HEK293T (cell line): ENCODE data around the gene KCNJ16.

ENCODE experiments used
- CTCF ChIA-PET: fragments of 350-600 bp; formaldehyde crosslinking; extraction: SDS; loops from one replicate; lab custom pipeline; 2021; ENCODE audit warnings: antibody characterized with exemption, inconsistent platforms; lab: Yijun Ruan, JAX
- POLR2A ChIA-PET: fragments of 350-600 bp; formaldehyde crosslinking; extraction: SDS; loops from one replicate; lab custom pipeline; 2020; ENCODE audit warnings: antibody characterized with exemption, inconsistent platforms; lab: Yijun Ruan, JAX
- DNase-seq: peaks from one replicate; pipeline ENCODE4 v3.0.0; 2012; ENCODE audit warnings: mixed read lengths; ENCODE audit errors: extremely low spot score
- ARNT ChIP-seq: fragments of 450-650 bp; IDR thresholded peaks from 2 replicates; pipeline ENCODE4 v1.6.1; 2017; ENCODE audit warnings: mild to moderate bottlenecking
- BHLHE40 ChIP-seq: fragments of 450-650 bp; IDR thresholded peaks from 2 replicates; pipeline ENCODE4 v1.6.1; 2016; ENCODE audit warnings: mild to moderate bottlenecking, moderate library complexity, borderline replicate concordance
- CTBP1 ChIP-seq: fragments of 450-650 bp; IDR thresholded peaks from 2 replicates; pipeline ENCODE4 v1.6.1; 2016; ENCODE audit warnings: borderline replicate concordance
- ELF4 ChIP-seq: fragments of 450-650 bp; IDR thresholded peaks from 2 replicates; pipeline ENCODE4 v1.6.1; 2017; ENCODE audit warnings: antibody characterized with exemption
- FOXA1 ChIP-seq: fragments of 450-650 bp; IDR thresholded peaks from 2 replicates; pipeline ENCODE4 v1.6.1; 2016; ENCODE audit warnings: mild to moderate bottlenecking
- FOXK2 ChIP-seq: fragments of 450-650 bp; IDR thresholded peaks from 2 replicates; pipeline ENCODE4 v1.6.1; 2016; ENCODE audit warnings: mild to moderate bottlenecking
- FOXM1 ChIP-seq: fragments of 450-650 bp; IDR thresholded peaks from 2 replicates; pipeline ENCODE4 v1.6.1; 2017; ENCODE audit warnings: mild to moderate bottlenecking, borderline replicate concordance
- HDGF ChIP-seq: fragments of 450-650 bp; IDR thresholded peaks from 2 replicates; pipeline ENCODE4 v1.6.1; 2017; ENCODE audit warnings: antibody characterized with exemption, borderline replicate concordance
- L3MBTL2 ChIP-seq: fragments of 450-650 bp; conservative IDR thresholded peaks from 2 replicates; pipeline ENCODE4 v1.6.1; 2016; ENCODE audit warnings: mild to moderate bottlenecking
- LEF1 ChIP-seq: fragments of 450-650 bp; IDR thresholded peaks from 2 replicates; pipeline ENCODE4 v1.6.1; 2017; ENCODE audit warnings: mild to moderate bottlenecking, borderline replicate concordance
- NFRKB ChIP-seq: fragments of 450-650 bp; IDR thresholded peaks from 2 replicates; pipeline ENCODE4 v1.6.1; 2016; ENCODE audit warnings: mild to moderate bottlenecking, moderate library complexity
- SP1 ChIP-seq: fragments of 450-650 bp; IDR thresholded peaks from 2 replicates; pipeline ENCODE4 v1.6.1; 2017
- SUZ12 ChIP-seq: fragments of 450-650 bp; IDR thresholded peaks from 2 replicates; pipeline ENCODE4 v1.6.1; 2016; ENCODE audit warnings: mild to moderate bottlenecking
- TARDBP ChIP-seq: fragments of 450-650 bp; IDR thresholded peaks from 2 replicates; pipeline ENCODE4 v1.6.1; 2016
- ZNF384 ChIP-seq: fragments of 450-650 bp; IDR thresholded peaks from 2 replicates; pipeline ENCODE4 v1.6.1; 2016
- TF ChIP-seq, protein P1 (sequence below): fragments of 450-650 bp; IDR thresholded peaks from 2 replicates; pipeline ENCODE4 v1.6.1; 2016

KCNJ16 gene

DNA sequence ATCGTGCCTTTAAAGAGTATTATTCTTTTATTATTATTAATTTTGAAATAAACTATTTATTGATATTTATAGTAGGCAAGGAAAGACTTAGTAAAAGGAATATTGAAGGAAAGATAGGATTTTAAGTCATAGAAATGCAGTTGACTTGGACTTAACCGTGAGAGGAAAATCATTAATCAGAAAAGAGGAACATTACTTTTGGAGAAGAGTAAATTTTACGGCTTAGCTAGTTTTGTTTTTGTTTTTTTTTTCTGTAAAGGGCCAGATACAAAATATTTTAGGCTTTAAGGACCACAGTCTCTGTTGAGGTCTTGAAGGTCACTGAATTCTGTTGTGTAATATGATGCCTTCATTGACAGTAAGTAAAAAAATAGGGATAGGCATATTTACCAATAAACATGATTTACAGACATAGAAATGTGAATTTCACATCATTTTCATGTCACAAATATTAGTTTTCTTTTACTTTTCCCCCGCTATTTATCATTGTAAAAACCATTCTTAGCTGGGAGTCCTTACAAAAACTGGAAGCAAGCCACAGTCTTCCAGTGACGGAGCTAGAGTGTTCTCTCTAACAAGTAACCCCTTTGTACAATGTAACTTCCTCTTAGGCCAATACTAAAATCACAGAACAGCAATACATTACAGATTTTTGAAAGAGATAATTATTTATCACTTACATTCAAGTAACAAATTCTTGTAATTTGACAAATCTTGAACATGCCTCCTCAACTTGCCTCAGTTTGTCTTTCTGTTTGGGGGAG, 2.3 kb upstream of the KCNJ16 start:
- CTCF ChIA-PET = interaction anchor here (0.6 kb wide), 1 partner anchor 364 kb away, joined by 3 read pairs; no protein-coding TSS in a partner anchor
- no peak for TF ChIP-seq HDGF
- TF ChIP-seq NFRKB = no peak
- TF ChIP-seq CTBP1 = no peak
- no peak for TF ChIP-seq L3MBTL2
- TF ChIP-seq ARNT = no peak
- TF ChIP-seq FOXA1 = no peak
- no peak for TF ChIP-seq TARDBP
- no peak for TF ChIP-seq BHLHE40
- no peak for TF ChIP-seq FOXM1
- TF ChIP-seq ZNF384 = no peak
- TF ChIP-seq SUZ12 = no peak
- TF ChIP-seq, protein P1, sequence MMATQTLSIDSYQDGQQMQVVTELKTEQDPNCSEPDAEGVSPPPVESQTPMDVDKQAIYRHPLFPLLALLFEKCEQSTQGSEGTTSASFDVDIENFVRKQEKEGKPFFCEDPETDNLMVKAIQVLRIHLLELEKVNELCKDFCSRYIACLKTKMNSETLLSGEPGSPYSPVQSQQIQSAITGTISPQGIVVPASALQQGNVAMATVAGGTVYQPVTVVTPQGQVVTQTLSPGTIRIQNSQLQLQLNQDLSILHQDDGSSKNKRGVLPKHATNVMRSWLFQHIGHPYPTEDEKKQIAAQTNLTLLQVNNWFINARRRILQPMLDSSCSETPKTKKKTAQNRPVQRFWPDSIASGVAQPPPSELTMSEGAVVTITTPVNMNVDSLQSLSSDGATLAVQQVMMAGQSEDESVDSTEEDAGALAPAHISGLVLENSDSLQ = no peak
- TF ChIP-seq ELF4 = no peak
- no peak for DNase-seq
- POLR2A ChIA-PET = no interaction called here

DNA sequence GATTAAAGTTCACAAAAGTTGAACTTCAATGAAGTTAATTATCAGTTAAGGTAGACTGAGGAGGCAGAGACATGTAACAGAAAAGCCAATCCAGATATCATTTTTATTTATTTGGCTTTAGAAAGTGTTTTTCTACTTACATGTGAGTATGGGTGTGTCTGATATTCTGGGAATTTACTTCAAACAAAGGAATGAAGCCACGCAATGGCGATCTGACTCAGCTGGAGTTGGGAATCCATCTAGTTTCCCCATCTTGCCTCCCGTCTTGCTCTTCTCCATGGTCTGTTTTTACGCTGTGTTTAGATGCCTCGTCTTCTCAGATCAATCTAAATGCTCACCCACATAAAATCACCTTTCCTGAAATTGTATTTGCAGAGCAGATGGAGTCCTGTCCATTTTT, 1.7 kb upstream of the KCNJ16 start:
- no peak for DNase-seq
- TF ChIP-seq LEF1 (no peak), BHLHE40 (no peak), TARDBP (no peak), ELF4 (no peak), SUZ12 (no peak), FOXK2 (no peak), L3MBTL2 (no peak), CTBP1 (no peak), FOXA1 (no peak), SP1 (no peak), NFRKB (no peak), ZNF384 (no peak), ARNT (no peak), FOXM1 (no peak), HDGF (no peak)
- TF ChIP-seq, protein P1 = no peak
- ChIA-PET CTCF (no interaction called here), POLR2A (no interaction called here)

DNA sequence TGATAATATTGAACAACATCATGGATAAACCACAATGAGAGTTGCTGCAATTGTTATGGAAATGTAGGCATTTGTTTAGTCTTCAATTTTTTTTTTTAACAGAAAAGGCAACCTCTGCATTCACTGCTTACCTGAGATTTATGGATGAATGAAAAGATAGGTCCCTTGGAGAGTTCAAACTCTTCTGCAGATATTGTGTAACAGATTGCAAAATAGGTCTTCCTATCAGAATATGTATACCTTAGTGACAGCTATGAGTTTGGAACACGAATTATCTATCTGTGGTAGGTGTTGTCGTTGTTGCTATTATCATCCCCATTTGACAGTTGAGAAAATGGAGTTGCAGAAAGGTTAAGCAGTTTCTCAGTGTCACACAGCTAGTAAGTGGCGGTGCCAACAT, 1.2 kb upstream of the KCNJ16 start:
- CTCF ChIA-PET = no interaction called here
- DNase-seq = no peak
- POLR2A ChIA-PET = no interaction called here
- no peak for TF ChIP-seq BHLHE40

DNA sequence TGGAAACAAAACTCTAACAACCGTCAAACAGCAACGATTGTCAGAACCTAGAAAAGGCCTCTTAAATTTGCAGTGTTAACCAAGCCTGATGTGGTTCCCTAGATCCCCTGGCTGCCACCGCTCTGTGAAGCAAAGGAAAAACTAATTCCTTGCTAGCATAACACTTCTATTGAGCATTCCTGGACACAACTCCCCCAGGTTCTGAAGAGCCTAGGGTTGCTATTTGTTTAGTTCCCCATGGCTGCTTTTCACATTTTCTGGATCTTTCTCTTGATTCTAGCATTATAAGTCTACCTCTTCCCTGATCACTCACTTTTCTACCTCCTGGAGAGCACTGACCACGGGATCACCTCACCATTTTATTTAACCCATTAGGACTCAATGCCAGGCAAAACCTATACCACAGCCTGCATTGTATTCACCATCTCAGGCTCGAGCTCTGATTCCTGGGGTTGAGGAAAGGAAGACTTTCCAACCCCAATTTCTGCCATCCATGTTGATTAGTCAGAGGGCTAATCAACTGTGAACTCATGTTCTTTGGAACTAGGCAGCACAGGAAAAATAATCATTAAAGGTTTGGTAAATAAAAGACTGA, 692 bp upstream of the KCNJ16 start:
- POLR2A ChIA-PET = no interaction called here
- TF ChIP-seq SUZ12 (no peak), FOXK2 (no peak)
- CTCF ChIA-PET = no interaction called here
- no peak for DNase-seq

DNA sequence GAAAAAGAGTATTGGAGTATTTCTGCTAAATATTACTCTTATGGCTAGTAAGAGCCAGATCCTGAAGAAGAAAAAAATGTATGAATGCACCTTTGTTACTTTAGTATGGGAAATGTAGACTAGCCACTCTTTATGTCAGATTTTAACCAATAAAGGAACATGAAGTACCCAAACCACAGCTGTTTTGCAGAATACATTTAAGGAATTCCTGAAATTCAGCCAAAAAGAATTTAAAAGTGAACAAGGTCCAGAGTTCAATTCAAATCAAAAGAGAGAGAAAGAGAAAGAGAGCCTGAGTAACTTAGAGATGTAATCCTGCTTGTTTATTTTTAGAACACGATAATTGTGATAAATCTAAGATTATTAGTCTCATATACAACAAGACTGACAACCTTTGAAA, 1.2 kb downstream of the KCNJ16 start:
- no peak for DNase-seq
- CTCF ChIA-PET = no interaction called here
- TF ChIP-seq NFRKB (no peak), ZNF384 (no peak), FOXK2 (no peak), SUZ12 (no peak), ARNT (no peak), ELF4 (no peak), BHLHE40 (no peak), FOXM1 (no peak), HDGF (no peak), TARDBP (no peak), SP1 (no peak)
- POLR2A ChIA-PET = no interaction called here

DNA sequence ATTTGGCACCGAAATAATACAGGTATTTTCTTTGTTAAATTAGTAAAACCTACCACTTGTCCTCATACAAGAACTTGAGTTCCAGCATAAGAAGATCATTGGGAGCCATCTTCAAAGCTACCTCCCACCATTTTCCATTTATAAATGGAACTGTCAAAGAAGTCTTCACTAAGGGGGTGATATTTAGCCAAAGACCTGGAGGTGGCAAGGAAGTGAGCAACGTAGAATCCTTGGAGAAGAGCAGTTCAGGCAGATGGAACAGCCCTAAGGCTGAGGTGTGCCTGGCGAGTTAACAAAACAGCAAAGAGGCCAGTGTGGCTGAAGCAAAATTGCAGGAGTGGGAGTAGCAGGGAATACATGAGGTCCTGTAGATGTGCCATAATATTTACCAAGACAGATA, 1.8 kb downstream of the KCNJ16 start:
- TF ChIP-seq FOXA1 (no peak), FOXM1 (no peak), TARDBP (no peak), LEF1 (no peak), SP1 (no peak), CTBP1 (no peak), ELF4 (no peak), ZNF384 (no peak), HDGF (no peak), NFRKB (no peak), L3MBTL2 (no peak), ARNT (no peak), SUZ12 (no peak), FOXK2 (no peak), BHLHE40 (no peak)
- TF ChIP-seq, protein P1 = no peak
- CTCF ChIA-PET = no interaction called here
- no peak for DNase-seq
- POLR2A ChIA-PET = no interaction called here
